ENCODE results near the gene ESYT3. TPM values are rescaled to one million over a fixed set of nuclear protein-coding genes. Genes with fewer than 3 reads are reported as not detected.
A peak's percentile ranks its signal among the peaks of the same experiment; 100 is the strongest.
"Not testable (repeated sequence)": the region's sequence is repeated elsewhere in the genome, so short reads cannot be mapped to it uniquely, and the experiment has no call there.

ESYT3 gene
- total RNA-seq, 2 donors from 2014 or later: not detected

DNA sequence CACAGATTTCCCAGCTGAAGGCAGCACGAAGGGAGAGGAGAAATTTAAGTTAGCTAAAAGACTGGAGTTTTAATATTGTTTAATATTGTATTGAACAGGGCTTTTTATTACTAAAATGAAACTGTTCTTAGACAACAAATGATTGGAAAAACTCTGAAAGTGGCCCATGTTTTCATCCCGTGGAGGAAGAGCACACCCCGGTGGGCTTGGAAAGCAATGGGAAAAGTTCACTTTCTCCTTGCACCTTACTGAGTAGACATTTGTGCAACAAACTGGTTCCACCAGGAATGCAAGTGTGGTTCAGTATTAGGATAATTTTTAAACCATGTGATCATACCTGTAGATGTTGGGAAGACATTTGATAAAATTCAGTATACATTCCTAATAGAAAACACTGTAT, 8.2 kb upstream of the ESYT3 start:
- DNase-seq (ENCODE audit: low spot score) (no peak), ATAC-seq (no peak)
- H3K4me3 Mint-ChIP-seq: no peak overlapping the region
- no peak overlapping the region for H3K27ac Mint-ChIP-seq
- H3K9me3 Mint-ChIP-seq: no peaks in the 10 kb centered on the region
- H3K27me3 Mint-ChIP-seq: peaks cover 2 to 3% of the 10 kb centered on the region in 2 donors
- H3K36me3 Mint-ChIP-seq: no peaks in the 10 kb centered on the region
- no peaks in the 10 kb centered on the region for H3K4me1 Mint-ChIP-seq (ENCODE audit: low read depth in 2 of 2)

DNA sequence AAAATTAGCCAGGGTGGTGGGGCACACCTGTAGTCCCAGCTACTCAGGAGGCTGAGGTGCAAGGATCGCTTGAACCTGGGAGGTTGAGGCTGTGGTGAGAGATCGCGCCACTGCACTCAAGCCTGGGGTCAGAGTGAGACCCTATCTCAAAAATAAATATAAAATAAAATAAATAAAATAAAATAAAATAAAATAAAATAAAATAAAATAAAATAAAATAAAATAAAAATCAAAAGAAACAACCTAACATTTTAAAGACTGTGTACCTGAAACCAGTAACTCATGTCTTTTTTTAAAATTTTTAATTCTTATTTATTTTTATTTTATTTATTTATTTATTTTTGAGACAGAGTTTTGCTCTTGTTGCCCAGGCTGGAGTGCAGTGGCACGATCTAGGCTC, 7.7 kb upstream of the ESYT3 start:
- DNase-seq (ENCODE audit: low spot score); H3K27ac Mint-ChIP-seq: not testable (repeated sequence)

GRCh38 chr3:138429665-138430064, 4.8 kb upstream of the ESYT3 start:
- Mint-ChIP-seq H3K9me3 (no peaks in the 10 kb centered on the region), H3K27me3 (peaks cover 16 to 26% of the 10 kb centered on the region in 2 donors), H3K27ac (no peak overlapping the region), H3K4me3 (no peak overlapping the region), H3K4me1 (ENCODE audit: low read depth in 2 of 2) (peaks cover 0 to 7% of the 10 kb centered on the region in 2 donors), H3K36me3 (no peaks in the 10 kb centered on the region)
- ATAC-seq: no peak
- no peak for DNase-seq (ENCODE audit: low spot score)

More for the DNA sequence above, 7.7 kb upstream of the ESYT3 start:
- not testable (repeated sequence) for ATAC-seq; H3K27me3 Mint-ChIP-seq; H3K36me3 Mint-ChIP-seq; H3K4me3 Mint-ChIP-seq; H3K4me1 Mint-ChIP-seq (ENCODE audit: low read depth in 2 of 2); H3K9me3 Mint-ChIP-seq

DNA sequence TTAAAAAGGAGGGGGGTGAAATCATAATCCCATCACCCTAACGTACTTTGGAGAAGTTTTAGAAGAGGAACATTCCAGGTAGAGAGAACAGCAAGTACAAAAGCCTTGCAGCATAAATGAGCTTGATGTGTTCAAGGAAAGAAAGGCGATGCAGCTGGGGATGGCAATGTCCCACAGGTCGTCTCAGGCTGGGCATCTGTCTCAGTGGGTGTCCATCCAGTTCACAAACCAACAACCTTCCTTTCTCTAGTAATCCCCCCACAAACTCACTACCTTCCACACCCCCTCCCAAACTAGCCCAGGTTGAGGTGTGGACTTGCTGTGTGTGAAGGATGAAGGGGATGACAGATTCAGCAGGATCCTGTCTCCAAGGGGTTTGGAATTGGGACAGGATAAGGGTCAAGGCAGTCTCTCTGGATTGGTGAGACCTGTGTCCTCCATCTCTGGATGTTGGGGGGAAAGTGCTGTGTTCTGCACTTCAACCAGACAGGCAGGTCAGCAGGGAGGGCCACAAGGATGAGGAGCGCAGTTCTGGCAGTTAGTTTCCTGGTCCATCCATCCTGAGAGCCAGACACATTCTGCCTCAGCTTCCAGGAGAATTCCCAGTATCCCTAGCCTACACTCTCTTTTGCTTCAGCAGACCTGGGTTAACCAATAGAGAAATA, 1.7 kb upstream of the ESYT3 start:
- H3K4me3 Mint-ChIP-seq: no peak overlapping the region

GRCh38 chr3:138433892-138434275, 532 bp upstream of the ESYT3 start:
- Mint-ChIP-seq H3K9me3 (no peaks in the 10 kb centered on the region), H3K4me3 (peak overlapping the region; percentile 59), H3K36me3 (no peaks in the 10 kb centered on the region), H3K27me3 (peaks cover 32 to 46% of the 10 kb centered on the region in 2 donors), H3K4me1 (ENCODE audit: low read depth in 2 of 2) (peaks cover 0 to 7% of the 10 kb centered on the region in 2 donors), H3K27ac (no peak overlapping the region)
- no peak for ATAC-seq
- no peak for DNase-seq (ENCODE audit: low spot score)

More for the DNA sequence above, 1.7 kb upstream of the ESYT3 start:
- Mint-ChIP-seq H3K4me1 (ENCODE audit: low read depth in 2 of 2) (peaks cover 0 to 7% of the 10 kb centered on the region in 2 donors), H3K27ac (no peak overlapping the region), H3K27me3 (peaks cover 29 to 44% of the 10 kb centered on the region in 2 donors), H3K9me3 (no peaks in the 10 kb centered on the region), H3K36me3 (no peaks in the 10 kb centered on the region)
- ATAC-seq: no peak
- no peak for DNase-seq (ENCODE audit: low spot score)

DNA sequence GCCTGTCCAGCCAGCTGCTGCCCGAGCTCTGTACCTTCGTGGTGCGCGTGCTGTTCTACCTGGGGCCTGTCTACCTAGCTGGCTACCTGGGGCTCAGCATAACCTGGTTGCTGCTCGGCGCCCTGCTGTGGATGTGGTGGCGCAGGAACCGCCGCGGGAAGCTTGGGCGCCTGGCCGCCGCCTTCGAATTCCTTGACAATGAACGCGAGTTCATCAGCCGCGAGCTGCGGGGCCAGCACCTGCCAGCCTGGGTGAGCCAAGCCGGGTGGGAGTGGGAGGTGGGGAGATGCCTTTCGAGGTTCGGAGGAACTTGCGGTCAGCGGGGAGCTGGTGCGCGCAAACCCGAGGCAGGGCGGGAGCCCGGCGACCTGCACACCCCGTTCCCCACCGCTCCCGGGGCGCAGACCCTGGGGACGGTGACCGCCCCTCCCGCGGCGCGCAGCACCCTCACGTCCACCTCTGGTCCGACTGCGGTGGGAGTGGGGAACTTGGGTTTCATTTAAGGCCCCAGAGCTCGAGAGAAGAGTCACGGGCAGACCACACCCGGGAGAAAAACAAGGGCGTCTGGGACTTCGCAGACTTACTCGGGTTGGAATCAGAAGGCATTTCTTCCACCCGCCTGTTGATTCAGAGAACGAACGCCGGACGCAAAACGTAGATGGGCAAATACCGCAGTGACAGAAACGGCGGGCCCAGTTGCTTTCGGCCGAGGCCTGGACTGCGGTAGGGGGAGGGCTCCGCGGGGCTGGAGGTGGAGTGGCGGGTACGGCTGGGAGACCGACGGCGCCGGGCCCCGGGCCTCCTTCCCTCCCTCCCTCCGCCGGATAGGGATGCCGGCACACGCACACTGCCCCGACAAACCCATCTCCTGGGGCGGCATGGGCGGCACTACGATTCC, 708 bp downstream of the ESYT3 start:
- H3K27me3 Mint-ChIP-seq: peaks cover 35 to 46% of the 10 kb centered on the region in 2 donors
- H3K4me3 Mint-ChIP-seq: peak overlapping the region; percentile 59

DNA sequence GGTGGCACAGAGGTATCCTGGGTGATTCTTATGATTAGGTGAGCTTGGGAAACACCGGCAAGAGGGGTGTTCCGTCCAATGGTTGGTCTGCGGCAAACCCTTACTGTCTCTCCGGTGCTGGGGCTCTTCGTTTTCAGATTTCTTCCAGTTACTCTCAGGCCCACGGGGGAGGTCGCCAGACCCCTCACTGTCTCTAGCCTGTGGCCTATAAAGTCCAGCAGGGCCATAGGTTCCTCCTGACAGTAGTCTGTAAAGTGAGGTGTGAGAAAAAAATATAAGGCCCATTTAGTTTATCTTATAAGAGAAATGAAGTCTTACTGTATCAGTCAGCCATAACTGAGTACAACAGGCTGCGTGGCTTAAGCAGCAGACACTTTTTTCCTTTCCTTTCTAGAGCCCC, 1.4 kb downstream of the ESYT3 start:
- peak overlapping the region; percentile 40 for H3K4me3 Mint-ChIP-seq
- no peak for ATAC-seq

More for the DNA sequence above, 708 bp downstream of the ESYT3 start:
- no peaks in the 10 kb centered on the region for H3K9me3 Mint-ChIP-seq
- H3K4me1 Mint-ChIP-seq (ENCODE audit: low read depth in 2 of 2): peaks cover 0 to 7% of the 10 kb centered on the region in 2 donors
- H3K36me3 Mint-ChIP-seq: no peaks in the 10 kb centered on the region
- ATAC-seq (no peak), DNase-seq (ENCODE audit: low spot score) (no peak)
- H3K27ac Mint-ChIP-seq: no peak overlapping the region

DNA sequence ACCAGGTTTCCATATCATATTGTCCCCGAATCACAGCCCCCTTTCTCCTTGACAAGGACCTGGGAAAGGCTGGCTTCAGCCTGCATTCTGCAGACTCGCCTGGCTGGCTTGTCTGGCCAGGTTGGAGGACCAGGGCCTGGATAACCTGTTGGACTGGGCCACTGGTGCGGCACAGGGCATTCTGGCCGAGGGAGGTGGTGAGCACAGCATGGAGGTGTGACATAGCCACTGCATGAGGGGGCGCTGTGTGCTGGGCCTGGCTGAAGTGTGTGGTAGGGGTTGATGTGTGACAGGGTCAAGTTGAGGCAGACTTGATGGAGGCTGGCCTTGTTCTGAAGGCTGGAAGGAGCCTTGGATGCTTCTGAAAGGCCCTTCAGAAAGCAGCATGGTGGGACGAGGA, 2.9 kb downstream of the ESYT3 start:
- DNase-seq (ENCODE audit: low spot score) (no peak), ATAC-seq (no peak)
- no peaks in the 10 kb centered on the region for H3K9me3 Mint-ChIP-seq
- H3K4me1 Mint-ChIP-seq (ENCODE audit: low read depth in 2 of 2): peaks cover 0 to 7% of the 10 kb centered on the region in 2 donors
- no peak overlapping the region for H3K4me3 Mint-ChIP-seq
- H3K27ac Mint-ChIP-seq: no peak overlapping the region
- no peaks in the 10 kb centered on the region for H3K36me3 Mint-ChIP-seq
- peaks cover 29 to 35% of the 10 kb centered on the region in 2 donors for H3K27me3 Mint-ChIP-seq

More for the DNA sequence above, 1.4 kb downstream of the ESYT3 start:
- no peak for DNase-seq (ENCODE audit: low spot score)
- no peak overlapping the region for H3K27ac Mint-ChIP-seq
- H3K27me3 Mint-ChIP-seq: peaks cover 35 to 46% of the 10 kb centered on the region in 2 donors
- H3K36me3 Mint-ChIP-seq: no peaks in the 10 kb centered on the region
- no peaks in the 10 kb centered on the region for H3K9me3 Mint-ChIP-seq
- H3K4me1 Mint-ChIP-seq (ENCODE audit: low read depth in 2 of 2): peaks cover 0 to 7% of the 10 kb centered on the region in 2 donors

DNA sequence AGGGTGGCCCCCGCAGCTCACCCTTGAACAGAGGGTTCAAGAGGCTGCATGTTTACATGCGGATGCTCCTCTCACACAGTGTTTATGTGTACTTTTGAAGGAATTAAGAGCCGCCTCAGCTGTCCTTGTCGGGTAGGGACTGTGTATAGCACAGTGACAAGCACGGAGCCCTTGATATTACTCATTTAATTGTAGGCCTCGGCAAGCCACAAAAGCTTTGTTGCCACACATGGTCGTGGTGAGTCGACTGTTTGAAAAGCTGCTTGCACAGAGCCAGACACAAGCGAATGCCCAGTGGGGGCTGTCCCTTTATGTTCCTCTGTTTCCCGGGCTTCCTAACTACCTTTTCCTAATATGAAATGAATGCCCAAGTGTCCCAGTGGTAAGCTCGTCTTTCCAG, 4.5 kb downstream of the ESYT3 start:
- ATAC-seq (no peak), DNase-seq (ENCODE audit: low spot score) (no peak)
- H3K27ac Mint-ChIP-seq: no peak overlapping the region
- H3K4me1 Mint-ChIP-seq (ENCODE audit: low read depth in 2 of 2): peaks cover 0 to 1% of the 10 kb centered on the region in 2 donors
- no peak overlapping the region for H3K4me3 Mint-ChIP-seq
- no peaks in the 10 kb centered on the region for H3K9me3 Mint-ChIP-seq
- H3K27me3 Mint-ChIP-seq: peaks cover 20 to 28% of the 10 kb centered on the region in 2 donors
- no peaks in the 10 kb centered on the region for H3K36me3 Mint-ChIP-seq

DNA sequence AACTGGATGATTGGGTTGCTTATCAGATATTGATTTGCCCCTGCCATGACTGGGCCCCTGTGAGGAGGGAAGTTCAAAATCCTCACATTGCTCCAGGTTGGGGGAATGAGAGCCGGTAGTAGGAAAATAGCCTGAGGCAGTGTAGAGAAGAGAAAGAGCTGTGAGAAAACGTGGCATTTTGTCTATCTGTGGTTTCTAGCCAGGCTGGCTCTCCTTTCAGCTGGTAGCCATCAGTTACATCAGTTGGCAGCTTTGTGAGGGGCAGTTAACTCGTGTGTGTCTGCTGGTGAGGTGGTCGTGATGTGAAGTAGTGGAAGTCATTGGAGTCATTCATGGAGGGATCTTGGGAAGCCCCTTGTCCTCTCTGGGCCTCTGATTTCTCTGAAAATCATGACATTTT, 5.2 kb downstream of the ESYT3 start:
- Mint-ChIP-seq H3K9me3 (no peaks in the 10 kb centered on the region), H3K36me3 (no peaks in the 10 kb centered on the region), H3K27me3 (peaks cover 19 to 27% of the 10 kb centered on the region in 2 donors), H3K4me1 (ENCODE audit: low read depth in 2 of 2) (no peaks in the 10 kb centered on the region), H3K27ac (no peak overlapping the region), H3K4me3 (no peak overlapping the region)
- no peak for ATAC-seq
- no peak for DNase-seq (ENCODE audit: low spot score)

DNA sequence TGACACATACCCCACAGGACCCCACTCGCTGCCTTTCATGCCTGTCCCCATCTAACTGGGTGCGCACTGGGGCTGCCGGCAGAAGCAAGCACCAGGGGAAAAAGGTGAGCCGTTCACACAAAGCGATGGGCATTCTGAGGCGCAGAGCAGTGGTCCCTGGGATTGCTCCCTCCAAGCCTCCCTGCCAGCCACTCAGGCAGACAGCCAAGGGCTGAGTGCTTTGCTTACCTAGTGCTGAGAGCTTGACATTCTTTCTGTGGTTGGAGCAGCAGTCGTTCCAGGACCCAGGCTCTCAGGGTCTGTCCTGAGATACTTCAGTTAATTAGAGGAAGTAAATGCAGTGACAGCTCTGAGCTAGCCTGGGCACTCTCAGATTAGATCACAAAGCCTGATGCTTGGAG, 5.7 kb downstream of the ESYT3 start:
- H3K27me3 Mint-ChIP-seq: peaks cover 19 to 27% of the 10 kb centered on the region in 2 donors
- no peaks in the 10 kb centered on the region for H3K9me3 Mint-ChIP-seq
- ATAC-seq (no peak), DNase-seq (ENCODE audit: low spot score) (no peak)
- H3K4me3 Mint-ChIP-seq: no peak overlapping the region
- no peaks in the 10 kb centered on the region for H3K4me1 Mint-ChIP-seq (ENCODE audit: low read depth in 2 of 2)
- H3K27ac Mint-ChIP-seq: no peak overlapping the region
- H3K36me3 Mint-ChIP-seq: no peaks in the 10 kb centered on the region

GRCh38 chr3:138440596-138440995, 6.2 kb downstream of the ESYT3 start:
- Mint-ChIP-seq H3K4me3 (no peak overlapping the region), H3K4me1 (ENCODE audit: low read depth in 2 of 2) (no peaks in the 10 kb centered on the region), H3K36me3 (no peaks in the 10 kb centered on the region), H3K9me3 (no peaks in the 10 kb centered on the region), H3K27ac (no peak overlapping the region), H3K27me3 (peaks cover 19 to 27% of the 10 kb centered on the region in 2 donors)
- no peak for DNase-seq (ENCODE audit: low spot score)
- no peak for ATAC-seq

DNA sequence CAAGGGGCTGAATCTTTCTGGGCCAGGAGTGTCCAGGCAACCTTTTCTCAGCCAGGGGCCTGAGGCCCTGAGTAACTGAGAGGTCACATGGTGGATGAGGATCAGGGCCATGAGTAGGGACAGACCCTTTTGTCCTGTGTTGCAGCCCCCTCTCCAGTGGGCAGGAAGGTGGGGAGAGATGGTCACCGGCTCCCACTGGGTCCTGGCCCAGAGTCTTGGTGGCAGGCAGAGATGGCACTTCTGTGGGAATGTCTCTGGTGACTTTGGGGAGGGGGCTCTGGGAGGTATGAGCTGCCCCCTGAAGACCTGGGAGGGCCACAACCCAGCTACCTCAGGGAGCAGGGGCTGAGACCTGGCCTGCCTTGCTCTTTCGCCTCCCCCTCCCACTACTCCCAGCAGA, 6.8 kb downstream of the ESYT3 start:
- no peak for DNase-seq (ENCODE audit: low spot score)
- Mint-ChIP-seq H3K27me3 (peaks cover 15 to 22% of the 10 kb centered on the region in 2 donors), H3K4me3 (no peak overlapping the region), H3K9me3 (no peaks in the 10 kb centered on the region), H3K4me1 (ENCODE audit: low read depth in 2 of 2) (no peaks in the 10 kb centered on the region), H3K36me3 (no peaks in the 10 kb centered on the region), H3K27ac (no peak overlapping the region)
- ATAC-seq: no peak

DNA sequence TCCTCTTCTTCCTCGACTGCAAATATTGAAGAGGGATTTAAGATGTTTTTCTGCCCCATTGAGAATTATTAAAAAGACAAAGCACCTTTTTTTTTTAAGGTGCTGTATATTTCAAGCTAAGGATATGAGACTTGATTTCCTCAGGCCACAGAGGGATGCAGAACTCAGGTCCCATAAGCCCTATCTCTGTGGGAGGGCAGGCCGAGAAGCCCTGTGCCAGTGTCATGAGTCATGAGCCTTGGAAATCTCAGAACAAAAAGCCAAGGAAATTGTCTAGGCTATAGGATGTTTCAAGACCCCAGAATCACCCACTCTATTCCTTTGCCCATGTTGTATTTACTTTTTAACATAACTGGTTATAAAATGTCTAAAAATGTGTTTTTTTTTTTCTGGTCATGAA, 7.3 kb downstream of the ESYT3 start:
- H3K4me1 Mint-ChIP-seq (ENCODE audit: low read depth in 2 of 2): no peaks in the 10 kb centered on the region
- H3K9me3 Mint-ChIP-seq: no peaks in the 10 kb centered on the region
- H3K27me3 Mint-ChIP-seq: peaks cover 11 to 18% of the 10 kb centered on the region in 2 donors
- DNase-seq (ENCODE audit: low spot score) (no peak), ATAC-seq (no peak)
- H3K36me3 Mint-ChIP-seq: no peaks in the 10 kb centered on the region
- no peak overlapping the region for H3K27ac Mint-ChIP-seq
- no peak overlapping the region for H3K4me3 Mint-ChIP-seq

Measured in natural killer cell treated with Interleukin-12 subunit alpha and Interleukin-12 subunit beta and Interleukin-15 and Interleukin-18, amount 100 ng/mL, for 72 hours (primary cell).